ENCODE measurements around the gene IQGAP2. TPM values are rescaled to one million over a fixed set of nuclear protein-coding genes. Genes with fewer than 3 reads are reported as not detected.

IQGAP2 gene
- total RNA-seq, 1 experiment from 2014 or later, result not detected

DNA sequence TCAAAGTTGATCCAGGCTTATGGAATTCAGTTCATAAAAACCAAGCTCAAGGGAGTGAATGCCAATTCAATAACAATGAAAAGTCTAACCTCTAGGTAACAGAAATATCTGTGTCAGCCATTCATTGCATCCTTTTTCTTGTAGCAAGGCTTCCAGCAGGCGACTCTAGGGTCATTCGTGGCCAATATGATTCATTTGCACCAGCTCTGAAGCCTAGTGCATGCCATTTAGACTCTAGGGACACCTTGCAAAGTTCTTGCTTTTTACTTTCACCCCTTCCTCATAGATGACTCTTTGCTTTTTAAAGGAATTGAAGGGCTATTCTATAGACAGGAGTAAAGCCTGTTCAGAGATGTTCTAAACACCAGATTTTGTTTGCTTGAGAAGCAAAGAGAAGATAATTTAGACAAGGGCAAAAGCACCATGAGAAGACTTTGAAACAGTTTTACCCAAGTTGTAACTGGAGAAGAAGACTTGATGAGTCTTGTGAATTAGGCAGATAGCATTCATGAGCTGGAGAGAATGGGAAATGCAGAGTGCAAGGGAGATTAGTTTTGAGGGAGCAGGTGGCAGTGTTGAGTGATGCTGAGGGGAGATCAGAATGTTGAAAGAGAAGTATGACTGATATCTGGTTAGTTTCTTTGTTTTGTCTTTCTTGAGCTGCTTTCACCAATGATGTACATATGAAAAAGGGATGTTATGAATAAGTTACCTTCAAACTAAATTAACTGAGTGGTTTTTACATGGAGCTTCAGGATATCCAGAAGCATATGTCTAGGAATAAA lies 125.7 kb downstream of the IQGAP2 start:
- Histone ChIP-seq H3K9me2 (ENCODE audit: insufficient read depth) (no peaks in the 10 kb centered on the region), H3K4me3 (no peak overlapping the region), H3K27me3 (ENCODE audit: insufficient read depth, low read depth) (no peaks in the 10 kb centered on the region), H3K4me1 (replicated peaks; ENCODE audit: insufficient read depth) (no peaks in the 10 kb centered on the region), H3K36me3 (ENCODE audit: low read depth) (no peaks in the 10 kb centered on the region), H3F3A (ENCODE audit: insufficient read depth, low read depth) (no peaks in the 10 kb centered on the region), H3K9me3 (ENCODE audit: insufficient read depth, low read depth) (no peaks in the 10 kb centered on the region), H3K27ac (no peak overlapping the region), H4K20me1 (ENCODE audit: insufficient read depth) (no peaks in the 10 kb centered on the region), H3K79me2 (ENCODE audit: low read depth) (no peaks in the 10 kb centered on the region), H3K4me2 (no peak overlapping the region), H2AFZ (no peak overlapping the region)
- POLR2A ChIA-PET (ENCODE audit: unreplicated experiment), result no interaction called here
- intact Hi-C loops (cut with micrococcal nuclease; ENCODE audit: unreplicated experiment), result no loop called here
- no peak for DNase-seq
- no peak for TF ChIP-seq EZH2 (IDR thresholded peaks at IDR 0.05; ENCODE audit: low read depth)
- no peak for TF ChIP-seq CTCF (conservative IDR thresholded peaks at IDR 0.05)
- CTCF ChIA-PET, result no interaction called here
- no TSS peak for BruUV-seq (replicated peaks)

DNA sequence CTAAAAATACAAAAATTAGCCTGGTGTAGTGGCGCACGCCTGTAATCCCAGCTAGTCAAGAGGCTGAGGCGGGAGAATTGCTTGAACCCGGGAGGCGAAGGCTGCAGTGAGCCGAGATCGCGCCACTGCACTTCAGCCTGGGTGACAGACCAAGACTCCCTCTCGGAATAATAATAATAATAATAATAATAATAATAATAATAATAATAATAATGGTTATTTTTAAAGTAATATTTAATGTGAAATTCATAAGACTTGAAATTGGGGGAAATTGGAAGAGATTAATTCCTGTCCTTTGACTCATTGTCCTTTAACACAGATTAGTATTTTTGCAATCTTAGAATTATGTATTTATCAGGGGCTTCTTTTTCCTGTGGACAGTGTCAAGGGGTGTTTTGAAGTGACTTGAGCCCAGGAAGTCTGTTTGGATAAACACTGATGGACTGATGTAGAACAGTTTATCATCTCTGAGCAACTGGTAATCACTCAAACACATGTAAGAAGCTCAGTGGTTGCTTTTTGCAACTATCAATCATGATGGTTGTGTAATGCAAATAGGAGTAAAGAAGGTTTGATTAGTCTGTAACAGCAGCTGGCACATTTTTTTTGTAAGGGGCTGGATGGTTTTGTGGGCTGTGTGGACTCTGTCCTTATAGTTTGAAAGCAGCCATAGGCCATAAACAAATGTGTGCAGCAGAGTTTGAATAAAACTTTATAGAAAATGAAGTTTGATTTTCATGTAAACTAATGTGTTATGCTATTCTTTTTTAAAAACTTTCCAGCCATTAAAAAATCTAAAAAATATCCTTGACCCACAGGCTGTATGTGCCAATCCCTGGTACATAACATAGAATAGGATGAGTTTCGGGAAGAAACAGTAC lies 126.6 kb downstream of the IQGAP2 start:
- H3K4me3 ChIP-seq, result no peak overlapping the region
- H3K27me3 ChIP-seq (ENCODE audit: insufficient read depth, low read depth), result no peaks in the 10 kb centered on the region
- H3K9me2 ChIP-seq (ENCODE audit: insufficient read depth), result no peaks in the 10 kb centered on the region
- no peaks in the 10 kb centered on the region for H3K79me2 ChIP-seq (ENCODE audit: low read depth)
- H3K36me3 ChIP-seq (ENCODE audit: low read depth), result no peaks in the 10 kb centered on the region
- BruUV-seq (replicated peaks), result no TSS peak
- intact Hi-C loops (cut with micrococcal nuclease; ENCODE audit: unreplicated experiment), result no loop called here
- TF ChIP-seq CTCF (conservative IDR thresholded peaks at IDR 0.05), result no peak
- no peak for TF ChIP-seq EZH2 (IDR thresholded peaks at IDR 0.05; ENCODE audit: low read depth)
- H3F3A ChIP-seq (ENCODE audit: insufficient read depth, low read depth), result no peaks in the 10 kb centered on the region
- no peaks in the 10 kb centered on the region for H4K20me1 ChIP-seq (ENCODE audit: insufficient read depth)
- POLR2A ChIA-PET (ENCODE audit: unreplicated experiment), result no interaction called here
- no peak overlapping the region for H3K27ac ChIP-seq
- DNase-seq, result no peak
- H2AFZ ChIP-seq, result no peak overlapping the region
- H3K9me3 ChIP-seq (ENCODE audit: insufficient read depth, low read depth), result no peaks in the 10 kb centered on the region
- no peaks in the 10 kb centered on the region for H3K4me1 ChIP-seq (replicated peaks; ENCODE audit: insufficient read depth)
- no peak overlapping the region for H3K4me2 ChIP-seq
- CTCF ChIA-PET, result no interaction called here

- Histone ChIP-seq H3K27ac (no peak overlapping the region), H3K36me3 (ENCODE audit: low read depth) (no peaks in the 10 kb centered on the region), H3K4me3 (no peak overlapping the region), H3K9me2 (ENCODE audit: insufficient read depth) (no peaks in the 10 kb centered on the region), H3K79me2 (ENCODE audit: low read depth) (no peaks in the 10 kb centered on the region), H3K4me2 (no peak overlapping the region), H3F3A (ENCODE audit: insufficient read depth, low read depth) (no peaks in the 10 kb centered on the region), H2AFZ (no peak overlapping the region), H3K4me1 (replicated peaks; ENCODE audit: insufficient read depth) (no peaks in the 10 kb centered on the region), H4K20me1 (ENCODE audit: insufficient read depth) (no peaks in the 10 kb centered on the region), H3K27me3 (ENCODE audit: insufficient read depth, low read depth) (no peaks in the 10 kb centered on the region), H3K9me3 (ENCODE audit: insufficient read depth, low read depth) (no peaks in the 10 kb centered on the region)
- TF ChIP-seq CTCF (conservative IDR thresholded peaks at IDR 0.05), result no peak
- TF ChIP-seq EZH2 (IDR thresholded peaks at IDR 0.05; ENCODE audit: low read depth), result no peak
- ChIA-PET CTCF (no interaction called here), POLR2A (ENCODE audit: unreplicated experiment) (no interaction called here)
- no peak for DNase-seq
- intact Hi-C loops (cut with micrococcal nuclease; ENCODE audit: unreplicated experiment), result no loop called here
- no TSS peak for BruUV-seq (replicated peaks)
These were observed 129.0 kb downstream of the IQGAP2 start for GRCh38 chr5:76532052-76532451.
